HCT116 (cell line): ENCODE results near the gene TSHZ1. TPM values are rescaled to one million over a fixed set of nuclear protein-coding genes. Genes with fewer than 3 reads are reported as not detected.

ENCODE experiments used
- ATAC-seq: fragments of 200-7000 bp; cut with Tn5 transposase; 2 replicates; pipeline ENCODE4 v1.9.1; 2020; ENCODE audit warnings: mild to moderate bottlenecking, moderate library complexity
- BruUV-seq: library from RNA; stranded (reverse); fragments of 400-500 nt; replicated peaks from 2 replicates; lab custom pipeline; 2021; lab: Mats Ljungman, UMichigan
- CTCF ChIA-PET: fragments of 300-600 bp; sonication (Branson Sonifier 250); formaldehyde crosslinking; loops from one replicate; lab custom pipeline; 2021; ENCODE audit warnings: antibody characterized with exemption; lab: Charles Lee
- POLR2A ChIA-PET: fragments of 300-600, 350-600 bp; sonication (Branson Sonifier 250); formaldehyde crosslinking; loops from one replicate; lab custom pipeline; 2021; ENCODE audit warnings: antibody characterized with exemption; lab: Charles Lee
- RAD21 ChIA-PET, 2 experiments: fragments of 300-600 bp; sonication (Branson Sonifier 250); formaldehyde crosslinking; loops; one replicate each; lab custom pipeline; 2023; ENCODE audit warnings: low total read pairs in 2 of 2; ENCODE audit not compliant: uncharacterized antibody in 2 of 2, unreplicated experiment in 2 of 2, low non-redundant PET in 1 of 2; lab: Charles Lee
- DNase-seq: peaks from one replicate; pipeline ENCODE4 v3.0.0-alpha.2; 2010; ENCODE audit warnings: low read depth, low spot score
- H2AFZ ChIP-seq: fragments of 200-600 bp; shearing (Covaris generic), sonication (generic); 2 replicates; pipeline ENCODE4 v1.6.1; 2017; ENCODE audit warnings: low read depth, mixed run types, mixed read lengths, antibody characterized with exemption, low read length; ENCODE audit not compliant: poor library complexity, severe bottlenecking
- H3K27ac ChIP-seq: 2 replicates; pipeline ENCODE4 v1.5.1; 2012; ENCODE audit warnings: low read depth, low read length
- H3K27me3 ChIP-seq: fragments of 200-600 bp; sonication (generic); 2 replicates; pipeline ENCODE4 v1.6.1; 2016; ENCODE audit warnings: mixed run types, low read length, mixed read lengths; ENCODE audit not compliant: insufficient read depth
- H3K36me3 ChIP-seq, 2 experiments: fragments of 200-500 bp in 1 of 2; fragments of 200-600 bp in 1 of 2; sonication (Bioruptor generic) in 1 of 2; sonication (generic) in 1 of 2; 2 replicates each; pipeline versions ENCODE4 v1.5.1 to v1.6.1; 2014 to 2016; ENCODE audit warnings: low read length in 2 of 2, inconsistent platforms in 1 of 2, mixed read lengths in 1 of 2, mixed run types in 1 of 2; ENCODE audit not compliant: insufficient read depth in 2 of 2, control insufficient read depth in 1 of 2
- H3K4me1 ChIP-seq, 2 experiments: fragments of 200-600 bp in 1 of 2; sonication (generic) in 1 of 2; 2 replicates each; pipeline versions ENCODE4 v1.5.1 to v1.6.1; 2012 to 2017; ENCODE audit warnings: low read length in 2 of 2, inconsistent platforms in 1 of 2, mild to moderate bottlenecking in 1 of 2, mixed read lengths in 1 of 2, mixed run types in 1 of 2, moderate library complexity in 1 of 2; ENCODE audit not compliant: insufficient read depth in 2 of 2, control insufficient read depth in 1 of 2
- H3K4me2 ChIP-seq: fragments of 200-600 bp; sonication (generic); 2 replicates; pipeline ENCODE4 v1.6.1; 2017; ENCODE audit warnings: mixed run types, low read length, mixed read lengths
- H3K4me3 ChIP-seq, 2 experiments: fragments of 200-600 bp in 1 of 2; sonication (generic) in 1 of 2; replicated peaks in 1 of 2; 2 replicates each; pipeline ENCODE4 v1.5.1; 2011 to 2016; ENCODE audit warnings: low read length in 2 of 2, control low read depth in 1 of 2, low read depth in 1 of 2, mild to moderate bottlenecking in 1 of 2, mixed read lengths in 1 of 2, mixed run types in 1 of 2
- H3K79me2 ChIP-seq: fragments of 200-600 bp; sonication (generic); 2 replicates; pipeline ENCODE4 v1.6.1; 2017; ENCODE audit warnings: mild to moderate bottlenecking, mixed run types, low read length, moderate library complexity, mixed read lengths; ENCODE audit not compliant: insufficient read depth
- H3K9ac ChIP-seq: fragments of 200-600 bp; sonication (generic); 2 replicates; pipeline ENCODE4 v1.6.1; 2016; ENCODE audit warnings: low read length, mixed read lengths
- H3K9me2 ChIP-seq: fragments of 200-600 bp; sonication (generic), shearing (Covaris generic); 2 replicates; pipeline ENCODE4 v1.6.1; 2017; ENCODE audit warnings: mixed run types, mild to moderate bottlenecking, moderate library complexity; ENCODE audit not compliant: insufficient read depth
- H3K9me3 ChIP-seq, 2 experiments: fragments of 200-500 bp in 1 of 2; fragments of 200-600 bp in 1 of 2; sonication (Bioruptor generic) in 1 of 2; sonication (generic) in 1 of 2; 2 replicates each; pipeline ENCODE4 v1.6.1; 2014 to 2017; ENCODE audit warnings: low read length in 2 of 2, mixed read lengths in 2 of 2, inconsistent platforms in 1 of 2, low read depth in 1 of 2, mild to moderate bottlenecking in 1 of 2, mixed run types in 1 of 2, moderate library complexity in 1 of 2; ENCODE audit not compliant: control insufficient read depth in 1 of 2, insufficient read depth in 1 of 2
- H4K20me1 ChIP-seq: fragments of 200-600 bp; sonication (generic), shearing (Covaris generic); 2 replicates; pipeline ENCODE4 v1.6.1; 2017; ENCODE audit warnings: mixed run types, mild to moderate bottlenecking, moderate library complexity; ENCODE audit not compliant: insufficient read depth
- CEBPB ChIP-seq: IDR thresholded peaks from 2 replicates; pipeline ENCODE4 v1.6.1; 2012; ENCODE audit warnings: low read depth
- CTCF ChIP-seq, 3 experiments: fragments of 200-600 bp in 1 of 3; sonication (generic) in 1 of 3; IDR thresholded peaks in 2 of 3; conservative IDR thresholded peaks in 1 of 3; 2 replicates each; pipeline ENCODE4 v1.5.1; 2012 to 2017; ENCODE audit warnings: low read depth in 2 of 3, low read length in 2 of 3, antibody characterized with exemption in 1 of 3, borderline replicate concordance in 1 of 3, control low read depth in 1 of 3, mild to moderate bottlenecking in 1 of 3, mixed read lengths in 1 of 3, mixed run types in 1 of 3, moderate library complexity in 1 of 3; ENCODE audit not compliant: insufficient read depth in 1 of 3
- EZH2 ChIP-seq: fragments of 200-600 bp; sonication (generic); IDR thresholded peaks from 2 replicates; pipeline ENCODE4 v1.6.1; 2017; ENCODE audit warnings: antibody characterized with exemption, mixed run types
- FOSL1 ChIP-seq: IDR thresholded peaks from 2 replicates; pipeline ENCODE4 v1.6.1; 2012; ENCODE audit warnings: low read depth
- JUND ChIP-seq: IDR thresholded peaks from 2 replicates; pipeline ENCODE4 v1.6.1; 2012
- POLR2A ChIP-seq: IDR thresholded peaks from 2 replicates; pipeline ENCODE4 v1.7.0; 2011; ENCODE audit warnings: borderline replicate concordance; ENCODE audit not compliant: insufficient read depth, insufficient read length; ENCODE audit errors: extremely low read depth
- SIN3A ChIP-seq: IDR thresholded peaks from 2 replicates; pipeline ENCODE4 v1.6.1; 2012; ENCODE audit warnings: low read depth
- intact Hi-C: fragments of 100-400 bp; cut with micrococcal nuclease; formaldehyde crosslinking; loops from 2 replicates; pipeline ENCODE4 v1.10.0; 2022
- total RNA-seq: library from RNA; stranded (reverse); gene quantifications from one replicate; pipeline ENCODE4 v1.2.1, GENCODE V29; 2021; ENCODE audit not compliant: unreplicated experiment

TSHZ1 gene
- total RNA-seq, 1 experiment from 2014 or later = 5.7 TPM

- peaks cover 61% of the 10 kb centered on the region for H3K79me2 ChIP-seq
- no peak overlapping the region for H3K4me3 ChIP-seq
- peaks cover 10 to 11% of the 10 kb centered on the region in 2 experiments; a peak in 3 of 4 replicates for H3K4me1 ChIP-seq
- no TSS peak for BruUV-seq
- H2AFZ ChIP-seq = no peak overlapping the region
- intact Hi-C loops = no loop called here
- POLR2A ChIA-PET = no interaction called here
- H3K9me2 ChIP-seq = no peaks in the 10 kb centered on the region
- no peak overlapping the region for H3K4me2 ChIP-seq
- ATAC-seq (no peak), DNase-seq (no peak)
- CTCF ChIA-PET = no interaction called here
- RAD21 ChIA-PET = no interaction called here
- H3K9ac ChIP-seq = no peak overlapping the region
- TF ChIP-seq CEBPB = no peak
- no peaks in the 10 kb centered on the region for H4K20me1 ChIP-seq
- H3K9me3 ChIP-seq = no peaks in the 10 kb centered on the region
- no peak overlapping the region for H3K27ac ChIP-seq
- H3K36me3 ChIP-seq = peaks cover 5 to 7% of the 10 kb centered on the region in 2 experiments; a peak in 2 of 4 replicates
- H3K27me3 ChIP-seq = no peaks in the 10 kb centered on the region
These were observed 7.0 kb upstream of the TSHZ1 start for GRCh38 chr18:75203416-75204268.

GRCh38 chr18:75204269-75204731, 6.3 kb upstream of the TSHZ1 start:
- Histone ChIP-seq H3K9ac (no peak overlapping the region), H3K4me3 (no peak overlapping the region), H3K9me2 (no peaks in the 10 kb centered on the region), H3K79me2 (peaks cover 61% of the 10 kb centered on the region), H3K27me3 (no peaks in the 10 kb centered on the region), H3K4me2 (no peak overlapping the region), H3K9me3 (no peaks in the 10 kb centered on the region), H4K20me1 (no peaks in the 10 kb centered on the region), H2AFZ (no peak overlapping the region), H3K36me3 (peaks cover 5 to 7% of the 10 kb centered on the region in 2 experiments; a peak in 2 of 4 replicates), H3K27ac (no peak overlapping the region), H3K4me1 (peaks cover 10 to 11% of the 10 kb centered on the region in 2 experiments; a peak in 3 of 4 replicates)
- RAD21 ChIA-PET = no interaction called here
- TF ChIP-seq POLR2A = no peak
- no peak for TF ChIP-seq SIN3A
- TF ChIP-seq CTCF (IDR thresholded peaks at IDR 0.05 in 2 of 3, conservative IDR thresholded peaks at IDR 0.05 in 1 of 3; ENCODE audit: borderline replicate concordance in 1 of 3, insufficient read depth in 1 of 3, low read depth in 2 of 3, low read length in 2 of 3) = no peak
- no peak for TF ChIP-seq JUND
- no peak for TF ChIP-seq EZH2
- TF ChIP-seq FOSL1 = no peak
- CTCF ChIA-PET = no interaction called here
- intact Hi-C loops = no loop called here
- POLR2A ChIA-PET = no interaction called here
- BruUV-seq = no TSS peak
- ATAC-seq (no peak), DNase-seq (no peak)
